Measurements from ENCODE around the gene STRADB. TPM values are rescaled to one million over a fixed set of nuclear protein-coding genes. Genes with fewer than 3 reads are reported as not detected.

STRADB gene
- total RNA-seq, 4 donors from 2014 or later, result 25.6 to 41.9 (median 31.4) TPM

DNA sequence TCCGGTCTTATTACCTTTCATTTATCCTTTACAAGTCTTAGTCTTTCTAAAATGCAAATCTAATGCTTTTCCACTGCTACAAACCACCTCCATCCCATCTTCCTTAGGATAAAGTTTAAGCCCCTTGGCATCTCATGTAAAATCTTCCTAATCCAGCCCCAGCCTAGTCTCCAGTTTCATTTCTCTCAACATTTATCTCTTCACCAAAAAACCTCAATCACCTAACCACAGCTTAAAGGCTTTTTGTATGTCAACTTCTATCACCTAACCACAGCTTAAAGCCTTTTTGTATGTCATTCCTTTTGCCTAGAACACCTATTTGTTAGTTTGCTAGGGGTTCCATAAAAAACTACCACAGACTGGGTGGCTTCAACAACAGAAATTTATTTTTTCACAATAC, 4.5 kb upstream of the STRADB start:
- H3K9me3 ChIP-seq, result no peaks in the 10 kb centered on the region
- TF ChIP-seq POLR2A (IDR thresholded peaks at IDR 0.05), result no peak
- TF ChIP-seq, protein P1, sequence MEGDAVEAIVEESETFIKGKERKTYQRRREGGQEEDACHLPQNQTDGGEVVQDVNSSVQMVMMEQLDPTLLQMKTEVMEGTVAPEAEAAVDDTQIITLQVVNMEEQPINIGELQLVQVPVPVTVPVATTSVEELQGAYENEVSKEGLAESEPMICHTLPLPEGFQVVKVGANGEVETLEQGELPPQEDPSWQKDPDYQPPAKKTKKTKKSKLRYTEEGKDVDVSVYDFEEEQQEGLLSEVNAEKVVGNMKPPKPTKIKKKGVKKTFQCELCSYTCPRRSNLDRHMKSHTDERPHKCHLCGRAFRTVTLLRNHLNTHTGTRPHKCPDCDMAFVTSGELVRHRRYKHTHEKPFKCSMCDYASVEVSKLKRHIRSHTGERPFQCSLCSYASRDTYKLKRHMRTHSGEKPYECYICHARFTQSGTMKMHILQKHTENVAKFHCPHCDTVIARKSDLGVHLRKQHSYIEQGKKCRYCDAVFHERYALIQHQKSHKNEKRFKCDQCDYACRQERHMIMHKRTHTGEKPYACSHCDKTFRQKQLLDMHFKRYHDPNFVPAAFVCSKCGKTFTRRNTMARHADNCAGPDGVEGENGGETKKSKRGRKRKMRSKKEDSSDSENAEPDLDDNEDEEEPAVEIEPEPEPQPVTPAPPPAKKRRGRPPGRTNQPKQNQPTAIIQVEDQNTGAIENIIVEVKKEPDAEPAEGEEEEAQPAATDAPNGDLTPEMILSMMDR (IDR thresholded peaks at IDR 0.05), result no peak
- peaks cover 26 to 34% of the 10 kb centered on the region in 2 donors for H3K4me1 ChIP-seq
- no peaks in the 10 kb centered on the region for H3K36me3 ChIP-seq
- no peaks in the 10 kb centered on the region for H3K27me3 ChIP-seq
- WGBS, 2 donors, result 86 to 98% methylated on average over 1 of the region's 1 CpG
- H3K27ac ChIP-seq, result no peak overlapping the region
- intact Hi-C loops (cut with DNase I), result no loop called here
- H3K4me3 ChIP-seq (replicated peaks in 1 of 3), result no peak overlapping the region
- no peak for DNase-seq

DNA sequence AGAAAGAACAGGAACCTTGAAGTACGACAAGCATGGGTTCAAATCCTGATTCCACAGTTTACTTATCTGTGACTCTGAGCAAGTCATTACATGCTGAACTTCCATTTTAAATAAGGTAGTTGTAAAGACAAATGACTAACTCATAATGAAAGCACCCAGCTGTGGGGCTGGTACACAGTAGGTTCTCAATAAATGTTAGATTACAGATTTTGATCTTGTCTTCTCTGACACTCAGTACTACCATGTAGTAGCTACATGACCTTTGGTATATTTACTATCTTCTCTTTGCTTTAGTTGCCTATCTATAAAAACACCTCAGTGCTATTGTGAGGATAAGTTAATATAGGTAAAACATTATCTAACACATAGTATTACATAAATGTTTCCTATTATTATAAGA, 3.5 kb upstream of the STRADB start:
- H3K27me3 ChIP-seq, result no peaks in the 10 kb centered on the region
- intact Hi-C loops (cut with DNase I), result no loop called here
- TF ChIP-seq POLR2A (IDR thresholded peaks at IDR 0.05), result no peak
- TF ChIP-seq, protein P1 (IDR thresholded peaks at IDR 0.05), result no peak
- H3K36me3 ChIP-seq, result no peaks in the 10 kb centered on the region
- no peak for DNase-seq
- H3K4me1 ChIP-seq, result peaks cover 32 to 34% of the 10 kb centered on the region in 2 donors
- no peak overlapping the region for H3K4me3 ChIP-seq (replicated peaks in 1 of 3)
- 87 to 97% methylated on average over 1 of the region's 1 CpG for WGBS, 2 donors
- no peaks in the 10 kb centered on the region for H3K9me3 ChIP-seq
- peak overlapping the region in 1 of 3 donors; percentile 17 for H3K27ac ChIP-seq

DNA sequence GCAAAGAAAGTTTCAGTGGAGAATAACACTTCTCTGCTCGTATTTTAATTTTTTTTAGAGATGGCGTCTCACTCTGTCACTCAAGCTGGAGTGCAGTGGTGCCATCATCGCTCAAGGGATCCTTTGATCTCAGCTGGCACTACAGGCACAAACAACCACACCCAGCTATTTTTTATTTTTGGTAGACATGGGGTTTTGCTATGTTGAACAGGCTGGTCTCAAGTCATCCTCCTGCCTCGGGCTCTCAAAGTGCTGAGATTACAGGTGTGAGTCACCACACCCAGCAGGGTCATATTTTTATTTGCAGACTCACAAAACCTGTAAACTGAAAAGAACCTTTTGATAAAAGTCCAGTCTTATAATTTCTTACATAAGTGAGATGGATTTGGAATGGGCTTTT, 2.8 kb upstream of the STRADB start:
- no peaks in the 10 kb centered on the region for H3K27me3 ChIP-seq
- no peaks in the 10 kb centered on the region for H3K9me3 ChIP-seq
- WGBS, 2 donors, result 92 to 94% methylated on average over 4 of the region's 4 CpGs
- H3K27ac ChIP-seq, result peak overlapping the region in 2 of 3 donors; percentile 2 to 9
- intact Hi-C loops (cut with DNase I), result no loop called here
- no peak overlapping the region for H3K4me3 ChIP-seq (replicated peaks in 1 of 3)
- TF ChIP-seq, protein P1 (IDR thresholded peaks at IDR 0.05), result no peak
- no peak for TF ChIP-seq POLR2A (IDR thresholded peaks at IDR 0.05)
- peaks cover 32 to 37% of the 10 kb centered on the region in 2 donors for H3K4me1 ChIP-seq
- H3K36me3 ChIP-seq, result no peaks in the 10 kb centered on the region
- DNase-seq, result no peak

DNA sequence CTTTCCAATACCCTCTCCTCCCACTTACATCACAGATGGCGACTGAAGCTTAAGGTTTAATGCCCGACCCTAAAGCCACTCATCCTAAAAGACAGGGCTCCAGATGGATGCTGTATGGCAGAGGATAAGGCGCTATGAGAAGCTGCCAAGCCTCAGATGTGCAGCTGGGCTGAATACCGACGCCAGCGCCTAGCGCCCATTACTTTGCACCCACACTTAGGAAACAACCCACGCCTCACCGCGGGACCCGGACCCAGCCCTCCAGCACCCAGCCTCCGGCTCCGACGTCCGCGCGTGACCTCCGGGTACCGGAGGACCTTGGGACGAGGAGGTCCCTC, 617 bp upstream of the STRADB start:
- intact Hi-C loops (cut with DNase I), result loop anchor here (10.0 kb wide), 2 partner anchors 56 to 216 kb away; no protein-coding TSS in a partner anchor
- Histone ChIP-seq H3K9me3 (no peaks in the 10 kb centered on the region), H3K27ac (peak overlapping the region; percentile 73 to 93 (median 90)), H3K36me3 (no peaks in the 10 kb centered on the region), H3K27me3 (no peaks in the 10 kb centered on the region), H3K4me3 (replicated peaks in 1 of 3) (peak overlapping the region; percentile 85 to 93 (median 88)), H3K4me1 (peaks cover 31 to 37% of the 10 kb centered on the region in 2 donors)
- 0% methylated on average over 16 to 19 of the region's 20 CpGs for WGBS, 2 donors
- DNase-seq, result no peak
- TF ChIP-seq, protein P1 (IDR thresholded peaks at IDR 0.05), result no peak
- no peak for TF ChIP-seq POLR2A (IDR thresholded peaks at IDR 0.05)

DNA sequence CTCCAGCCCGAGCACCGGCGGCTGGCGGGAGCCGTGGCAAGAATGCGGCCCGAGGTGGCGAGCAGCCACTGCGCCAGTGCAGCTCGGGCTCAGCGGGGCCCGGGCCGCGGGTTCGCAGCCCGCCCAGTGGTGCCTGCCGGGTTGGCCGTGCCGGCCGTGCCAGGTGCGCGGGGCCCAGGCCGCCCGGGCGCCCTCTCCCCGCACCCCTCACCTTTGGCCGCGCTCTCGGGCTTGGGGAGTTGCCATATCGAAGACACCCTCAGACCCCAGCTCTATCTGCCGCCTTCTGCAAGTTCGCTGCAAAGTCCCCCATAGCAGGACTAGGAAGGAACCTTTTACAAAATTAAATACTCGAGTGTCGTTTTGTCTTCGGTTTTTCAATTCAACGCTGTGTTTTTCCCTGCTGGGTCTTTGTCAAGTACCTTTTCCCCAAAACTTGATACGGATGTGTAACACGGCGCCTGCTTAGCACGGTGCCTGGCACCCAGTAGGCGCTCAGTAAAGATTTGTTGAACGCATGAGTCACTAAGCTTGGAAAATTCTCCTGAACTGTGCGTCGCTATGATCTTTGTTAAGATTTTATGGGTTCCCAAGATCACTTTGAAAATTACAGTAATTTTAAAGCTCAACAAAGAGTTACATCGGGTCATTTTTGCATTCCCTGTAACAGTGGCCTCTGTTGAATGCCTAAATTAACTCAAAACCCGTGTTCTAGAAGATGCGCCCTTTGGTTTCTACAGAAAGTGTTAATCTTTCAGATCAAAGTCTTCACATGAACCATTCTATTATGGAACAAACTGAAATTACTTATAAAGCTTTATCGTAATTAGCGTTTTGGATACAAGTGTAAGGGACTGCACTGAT, 750 bp downstream of the STRADB start:
- Histone ChIP-seq H3K4me3 (replicated peaks in 1 of 3) (peak overlapping the region; percentile 65 to 88 (median 85)), H3K36me3 (no peaks in the 10 kb centered on the region), H3K9me3 (no peaks in the 10 kb centered on the region), H3K4me1 (peaks cover 24 to 34% of the 10 kb centered on the region in 2 donors), H3K27ac (peak overlapping the region; percentile 75 to 90 (median 83)), H3K27me3 (no peaks in the 10 kb centered on the region)
- TF ChIP-seq, protein P1 (IDR thresholded peaks at IDR 0.05), result no peak
- no peak for TF ChIP-seq POLR2A (IDR thresholded peaks at IDR 0.05)
- DNase-seq, result no peak
- intact Hi-C loops (cut with DNase I), result loop anchor here (10.0 kb wide), 2 partner anchors 57 to 217 kb away; no protein-coding TSS in a partner anchor
- 11 to 28% methylated on average over 20 to 48 of the region's 49 CpGs for WGBS, 2 donors

Data from thyroid gland (tissue), 4 donors.